NCI-H510A treated with DMSO at 0.1 percent for 48 hours (cell line): Measurements from ENCODE around the gene ARHGEF2.

ENCODE experiments used
- DNase-seq: peaks from one replicate; lab custom pipeline; 2025; lab: John Stamatoyannopoulos, UW

The ARHGEF2 gene

GRCh38 chr1:155911156-155912055, 66.9 kb downstream of the ARHGEF2 start, which contains the start of gene RIT1:
RIT1 (minus strand) TSS chr1:155911349; CDS start chr1:155910761, 588 bp downstream.
- peak; percentile 63 for DNase-seq

GRCh38 chr1:155910621-155911121, 67.7 kb downstream of the ARHGEF2 start:
- DNase-seq = peak; percentile 52

- DNase-seq = no peak
Observed at GRCh38 chr1:155909894-155910293, 68.5 kb downstream of the ARHGEF2 start.

DNA sequence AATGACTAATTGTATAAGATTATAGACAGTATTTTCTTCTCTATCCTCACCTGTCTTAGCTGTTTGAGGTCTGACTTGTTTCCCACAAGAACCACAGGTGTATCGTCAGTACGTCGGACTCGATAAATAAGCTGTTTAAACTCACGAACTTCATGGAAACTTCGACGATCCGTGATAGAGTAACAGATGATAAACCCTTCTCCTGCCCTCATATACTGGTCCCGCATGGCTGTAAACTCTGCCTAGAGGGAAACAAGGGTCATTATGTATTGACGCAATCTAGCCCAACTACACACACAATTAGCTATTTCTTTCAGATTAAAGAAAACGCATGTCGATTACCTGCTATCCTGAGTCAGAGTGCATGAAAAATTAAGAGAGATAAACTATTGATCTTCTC, 74.1 kb downstream of the ARHGEF2 start:
- DNase-seq = no peak

DNA sequence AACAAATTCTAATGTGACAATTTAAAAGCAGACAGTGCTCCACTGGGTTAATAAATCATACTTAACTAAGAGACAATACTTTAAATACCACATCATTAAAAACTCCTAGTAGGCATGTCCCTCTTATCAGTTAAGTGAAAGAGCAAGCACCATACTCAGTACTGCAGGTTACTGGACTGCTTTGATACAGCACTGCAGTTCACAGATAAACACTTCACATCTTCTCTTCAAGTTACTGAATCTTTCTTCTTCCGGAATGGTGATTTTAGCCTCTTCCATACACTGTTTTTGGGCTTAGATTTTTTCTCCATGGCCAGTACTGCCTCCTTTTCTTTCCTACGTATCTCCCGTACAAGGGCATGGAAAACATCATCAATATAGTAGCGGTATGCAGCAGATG, 78.2 kb downstream of the ARHGEF2 start:
- DNase-seq = no peak

DNA sequence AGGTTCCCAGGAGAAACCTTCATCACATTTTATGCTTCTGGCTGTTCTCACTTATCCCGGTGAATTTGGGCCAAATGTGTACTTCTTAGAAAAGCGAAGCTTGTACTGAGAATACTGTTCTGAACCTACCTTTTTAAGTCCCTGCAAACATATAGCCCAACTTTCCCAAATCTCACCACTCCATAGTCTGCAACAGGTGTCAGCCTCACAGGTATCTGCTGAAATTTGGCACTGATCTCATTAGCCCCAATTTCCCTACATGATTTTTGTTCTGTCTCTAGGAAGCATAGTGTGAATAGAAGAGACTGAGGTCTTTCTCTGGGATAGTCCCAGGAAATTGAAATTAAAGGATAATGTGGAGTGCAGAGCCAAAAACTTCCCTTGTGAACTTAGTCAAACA, 78.7 kb downstream of the ARHGEF2 start:
- DNase-seq = no peak

GRCh38 chr1:155898888-155899287, 79.5 kb downstream of the ARHGEF2 start:
- no peak for DNase-seq

GRCh38 chr1:155897746-155898145, 80.6 kb downstream of the ARHGEF2 start:
- DNase-seq = no peak
